DMS79 treated with DMSO at 0.1 percent for 48 hours (cell line): ENCODE results near the gene NUDT14.

Source experiments
- DNase-seq: peaks from one replicate; lab custom pipeline; 2025; lab: John Stamatoyannopoulos, UW

The NUDT14 gene

GRCh38 chr14:105212541-105213300 lies 31.6 kb upstream of the NUDT14 start:
- peak; percentile 71 for DNase-seq

GRCh38 chr14:105211758-105212089 lies 30.6 kb upstream of the NUDT14 start:
- no peak for DNase-seq

- DNase-seq = no peak
These were observed 30.1 kb upstream of the NUDT14 start for GRCh38 chr14:105211086-105211757.

GRCh38 chr14:105210266-105211025 lies 29.3 kb upstream of the NUDT14 start:
- peak; percentile 69 for DNase-seq

- peak; percentile 69 for DNase-seq
These were observed 28.5 kb upstream of the NUDT14 start for GRCh38 chr14:105209646-105210045.

- no peak for DNase-seq
These were observed 28.0 kb upstream of the NUDT14 start for GRCh38 chr14:105209091-105209490.

- DNase-seq = no peak
These were observed 27.6 kb upstream of the NUDT14 start for GRCh38 chr14:105208738-105209075.

GRCh38 chr14:105207996-105208737 lies 27.1 kb upstream of the NUDT14 start:
- no peak for DNase-seq

GRCh38 chr14:105207460-105207901 lies 26.4 kb upstream of the NUDT14 start:
- DNase-seq = no peak

GRCh38 chr14:105206873-105207272 lies 25.8 kb upstream of the NUDT14 start:
- no peak for DNase-seq

GRCh38 chr14:105205673-105206208 lies 24.6 kb upstream of the NUDT14 start:
- DNase-seq = peak; percentile 34

GRCh38 chr14:105204931-105205672 lies 24.0 kb upstream of the NUDT14 start:
- no peak for DNase-seq

- no peak for DNase-seq
These were observed 23.3 kb upstream of the NUDT14 start for GRCh38 chr14:105204206-105204930.

GRCh38 chr14:105203701-105204100 lies 22.6 kb upstream of the NUDT14 start:
- DNase-seq = no peak

- DNase-seq = no peak
These were observed 22.0 kb upstream of the NUDT14 start for GRCh38 chr14:105203057-105203531.

GRCh38 chr14:105201925-105202513 lies 20.9 kb upstream of the NUDT14 start:
- DNase-seq = peak; percentile 30

GRCh38 chr14:105201156-105201924 lies 20.2 kb upstream of the NUDT14 start:
- DNase-seq = no peak

GRCh38 chr14:105200641-105201040 lies 19.5 kb upstream of the NUDT14 start:
- no peak for DNase-seq

- DNase-seq = no peak
These were observed 19.0 kb upstream of the NUDT14 start for GRCh38 chr14:105200074-105200473.
